DMS 273 treated with DMSO at 0.1 percent for 48 hours (cell line): ENCODE results near the gene AHSA1.
"Not testable (repeated sequence)": the region's sequence is repeated elsewhere in the genome, so short reads cannot be mapped to it uniquely, and the experiment has no call there.

Experiments used
- DNase-seq: peaks from one replicate; lab custom pipeline; 2025; lab: John Stamatoyannopoulos, UW

The AHSA1 gene

DNA sequence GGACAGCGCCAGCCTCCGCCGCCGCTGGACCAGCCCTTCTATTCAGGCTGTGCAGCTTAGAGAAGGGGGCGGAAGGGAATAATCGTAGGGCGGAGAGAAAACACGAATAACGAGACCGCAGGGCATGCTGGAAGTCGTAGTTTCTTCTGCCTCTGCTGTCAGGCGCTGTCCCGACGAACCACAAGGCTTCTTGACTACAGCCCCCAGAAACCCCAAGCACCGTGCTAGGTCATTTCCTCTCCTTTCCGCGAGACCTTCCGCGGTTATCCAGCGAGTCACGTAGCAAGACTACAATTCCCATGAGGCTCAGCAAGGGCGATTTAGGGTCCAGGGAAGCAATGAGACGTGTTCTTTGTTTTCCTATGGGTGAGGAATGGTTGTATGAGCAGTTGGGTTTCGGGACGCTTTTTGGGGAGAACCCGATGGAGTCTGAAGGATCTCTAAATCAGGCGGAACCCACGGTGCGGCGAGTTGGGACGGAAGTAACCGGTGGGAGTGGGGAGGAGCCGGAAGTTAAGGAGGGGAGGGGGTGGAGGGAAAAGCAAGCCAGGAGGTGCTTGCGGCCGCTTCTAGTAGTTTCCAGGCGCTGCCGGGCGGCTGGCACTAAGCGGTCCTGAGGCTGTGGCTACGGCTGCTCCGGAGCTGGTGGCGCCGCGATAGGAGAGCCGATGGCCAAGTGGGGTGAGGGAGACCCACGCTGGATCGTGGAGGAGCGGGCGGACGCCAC lies at the start of gene AHSA1, which contains the start of gene VIPAS39:
Gene AHSA1 (plus strand): TSS at position 572 of the 727 bp plus-strand sequence. CDS start 97 bp downstream, at position 669.
Gene VIPAS39 (minus strand): TSS at position 80 of the 727 bp plus-strand sequence. CDS start 3,499 bp downstream, outside the sequence.
- DNase-seq, result peak; percentile 98

DNA sequence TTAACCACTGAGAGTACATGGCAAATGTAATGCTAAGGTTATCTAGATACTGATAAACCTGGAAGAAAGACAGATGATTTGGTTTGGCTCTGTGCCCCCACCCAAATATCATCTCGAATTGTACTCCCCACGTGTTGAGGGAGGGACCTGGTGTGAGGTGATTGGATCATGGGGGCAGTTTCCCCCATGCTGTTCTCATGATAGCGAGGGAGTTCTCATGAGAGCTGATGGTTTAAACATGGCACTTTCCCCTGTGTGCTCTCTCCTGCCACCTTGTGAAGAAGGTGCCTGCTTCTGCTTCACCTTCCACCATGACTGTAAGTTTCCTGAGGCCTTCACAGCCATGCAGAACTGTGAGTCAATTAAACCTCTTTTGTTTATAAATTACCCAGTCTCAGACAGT lies 48.8 kb upstream of the AHSA1 start:
- DNase-seq, result peak; percentile 16

DNA sequence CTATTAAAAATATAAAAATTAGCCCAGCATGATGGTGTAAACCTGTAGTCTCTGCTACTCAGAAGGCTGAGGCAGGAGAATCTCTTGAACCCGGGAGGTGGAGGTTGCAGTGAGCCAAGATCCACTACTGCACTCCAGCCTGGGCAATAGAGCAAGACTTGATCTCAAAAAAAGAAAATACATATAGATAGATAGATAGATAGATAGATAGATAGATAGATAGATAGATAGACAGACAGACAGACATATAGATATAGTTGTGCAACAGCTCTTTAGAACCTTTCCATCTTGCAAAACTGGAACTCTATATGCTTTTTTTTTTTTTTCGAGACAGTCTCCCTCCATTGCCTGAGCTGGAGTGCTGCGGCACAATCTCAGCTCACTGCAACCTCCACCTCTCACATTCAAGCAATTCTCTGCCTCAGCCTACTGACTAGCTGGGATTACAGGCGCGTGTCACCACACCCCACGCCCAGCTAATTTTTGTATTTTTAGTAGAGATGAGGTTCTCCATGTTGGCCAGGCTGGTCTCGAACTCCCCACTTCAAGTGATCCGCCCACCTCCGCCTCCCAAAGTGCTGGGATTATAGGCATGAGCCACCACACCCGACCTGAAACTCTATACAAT lies 42.4 kb upstream of the AHSA1 start:
- not testable (repeated sequence) for DNase-seq

DNA sequence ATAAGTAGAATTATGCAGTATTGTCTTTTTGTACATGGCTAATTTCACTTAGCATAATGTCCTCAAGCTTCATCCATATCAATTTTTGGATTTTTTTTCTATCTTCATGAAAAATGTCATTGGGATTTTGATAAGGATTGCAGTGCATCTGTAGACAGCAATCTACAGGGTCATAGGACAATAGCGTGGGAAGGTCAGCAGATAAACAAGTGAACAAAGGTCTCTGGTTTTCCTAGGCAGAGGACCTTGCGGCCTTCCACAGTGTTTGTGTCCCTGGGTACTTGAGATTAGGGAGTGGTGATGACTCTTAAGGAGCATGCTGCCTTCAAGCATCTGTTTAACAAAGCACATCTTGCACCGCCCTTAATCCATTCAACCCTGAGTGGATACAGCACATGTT lies 41.8 kb upstream of the AHSA1 start:
- not testable (repeated sequence) for DNase-seq

GRCh38 chr14:77416836-77417235 lies 41.1 kb upstream of the AHSA1 start:
- no peak for DNase-seq

DNA sequence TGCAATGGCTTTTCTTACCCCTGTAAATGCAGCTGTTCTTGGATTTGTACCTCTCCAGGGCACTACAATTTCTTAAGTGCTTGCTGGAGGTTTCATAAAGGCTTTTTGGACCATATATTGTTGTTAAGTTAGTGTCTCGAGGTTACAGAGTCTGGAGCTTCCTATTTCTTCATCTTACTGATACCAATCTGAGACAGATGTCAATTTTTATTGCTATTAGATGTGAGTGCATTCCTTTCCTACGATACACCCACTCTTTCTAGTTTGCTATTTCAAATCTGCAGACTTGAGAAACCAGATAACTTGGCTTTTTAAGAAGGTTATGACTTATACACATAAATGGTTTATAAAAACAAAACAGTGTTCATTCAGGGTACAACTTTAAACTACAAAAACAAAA lies 36.7 kb upstream of the AHSA1 start:
- DNase-seq, result no peak

DNA sequence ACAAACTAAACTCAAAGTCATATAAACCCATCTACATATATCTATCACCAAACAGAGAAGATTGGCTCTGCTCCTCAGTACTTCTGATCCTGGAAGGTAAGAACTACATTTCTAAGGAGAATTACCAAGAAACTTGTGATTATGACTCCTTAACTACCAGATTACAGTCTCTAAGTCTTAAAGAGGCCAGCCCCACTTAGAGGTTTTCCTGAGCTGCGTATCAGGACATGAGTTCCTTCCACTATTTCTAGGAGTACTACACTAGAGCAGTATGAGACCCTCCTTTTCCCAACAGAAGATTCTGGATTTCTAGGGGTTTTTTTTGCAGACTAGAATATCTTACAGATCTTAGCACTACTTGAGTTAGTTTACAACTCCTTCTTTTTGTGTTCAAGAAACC lies 34.5 kb upstream of the AHSA1 start, which contains the start of gene NOXRED1:
Gene NOXRED1 (minus strand): TSS at position 101 of the 400 bp plus-strand sequence. CDS start 634 bp downstream, outside the sequence.
- DNase-seq, result no peak

- DNase-seq, result no peak
These were observed 33.0 kb upstream of the AHSA1 start for GRCh38 chr14:77424862-77425261.

- no peak for DNase-seq
These were observed 31.5 kb upstream of the AHSA1 start for GRCh38 chr14:77426396-77426795.

- no peak for DNase-seq
These were observed 21.9 kb upstream of the AHSA1 start for GRCh38 chr14:77436042-77436441.

DNA sequence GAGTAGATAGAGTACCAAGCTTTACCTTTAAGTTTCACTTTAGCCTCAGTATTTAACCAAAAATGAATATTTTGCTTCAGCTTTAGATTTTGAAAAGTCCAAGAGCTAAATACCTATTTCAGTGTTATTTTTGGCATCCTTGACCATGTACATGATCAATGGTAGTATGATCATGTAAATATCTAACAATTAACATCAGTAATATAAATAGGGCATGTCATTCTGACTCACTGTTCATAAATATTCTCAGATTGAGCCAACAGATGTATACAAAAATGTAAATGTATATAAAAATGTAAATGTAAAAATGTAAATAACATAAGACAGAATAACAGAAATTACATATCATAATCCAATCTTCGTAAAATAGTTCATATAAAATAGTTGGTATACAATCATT lies 19.3 kb upstream of the AHSA1 start:
- no peak for DNase-seq

GRCh38 chr14:77439861-77440260 lies 18.0 kb upstream of the AHSA1 start:
- no peak for DNase-seq

- no peak for DNase-seq
These were observed 15.7 kb upstream of the AHSA1 start for GRCh38 chr14:77442196-77442595.

DNA sequence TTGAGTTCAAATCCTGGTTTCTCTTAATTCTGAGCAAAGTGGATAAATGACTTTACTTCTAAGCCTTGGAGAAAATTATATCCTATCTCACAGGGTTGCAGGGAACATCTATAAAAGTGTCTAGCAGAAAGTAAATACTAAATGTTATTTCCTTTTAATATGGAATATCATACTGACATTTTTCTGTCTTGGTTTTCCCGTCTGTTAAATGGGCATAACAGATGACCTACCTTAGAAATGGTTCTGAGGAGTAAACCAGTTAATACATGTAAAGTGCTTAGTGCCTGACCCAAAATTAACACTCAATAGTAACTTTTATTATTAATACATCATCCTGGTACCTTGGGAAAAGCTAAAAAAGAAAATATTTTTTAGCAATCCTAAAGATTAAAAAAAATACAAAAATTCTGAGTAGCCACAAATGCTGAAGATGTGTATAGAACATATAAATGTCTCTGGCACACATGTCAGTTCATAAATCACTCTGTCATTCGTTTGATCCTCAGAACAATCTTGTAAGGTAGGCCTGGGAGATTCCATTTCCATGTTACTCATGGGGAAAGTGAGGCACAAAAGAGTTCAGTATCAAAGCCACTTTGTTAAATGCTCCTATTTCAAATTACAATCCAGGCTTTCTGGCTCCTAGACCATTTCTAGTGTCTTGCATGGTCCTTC lies 1.8 kb upstream of the AHSA1 start:
- no peak for DNase-seq

DNA sequence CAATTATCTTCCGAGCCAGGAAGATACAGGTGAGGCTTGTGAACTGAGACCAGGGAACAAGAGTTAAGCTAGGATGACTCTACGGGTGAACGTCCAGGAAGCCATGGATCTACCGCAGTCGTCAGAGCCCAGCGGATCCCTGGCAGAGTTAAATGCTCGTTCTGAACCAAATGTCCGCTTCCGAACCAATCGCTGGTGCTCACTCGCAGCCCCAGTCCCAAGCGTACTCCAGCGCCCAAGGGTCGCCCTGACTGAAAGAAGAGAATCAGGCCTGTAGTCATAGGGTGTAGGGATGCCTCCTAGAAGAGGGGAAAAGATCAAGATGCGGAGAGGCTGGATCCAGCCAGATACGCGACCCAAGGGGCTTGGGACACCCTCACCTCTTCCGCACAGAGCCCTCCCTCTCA lies 775 bp upstream of the AHSA1 start:
- DNase-seq, result no peak

- DNase-seq, result no peak
These were observed 507 bp downstream of the AHSA1 start for GRCh38 chr14:77458249-77458950.

- DNase-seq, result peak; percentile 41
These were observed 1.3 kb downstream of the AHSA1 start for GRCh38 chr14:77459072-77459723.

DNA sequence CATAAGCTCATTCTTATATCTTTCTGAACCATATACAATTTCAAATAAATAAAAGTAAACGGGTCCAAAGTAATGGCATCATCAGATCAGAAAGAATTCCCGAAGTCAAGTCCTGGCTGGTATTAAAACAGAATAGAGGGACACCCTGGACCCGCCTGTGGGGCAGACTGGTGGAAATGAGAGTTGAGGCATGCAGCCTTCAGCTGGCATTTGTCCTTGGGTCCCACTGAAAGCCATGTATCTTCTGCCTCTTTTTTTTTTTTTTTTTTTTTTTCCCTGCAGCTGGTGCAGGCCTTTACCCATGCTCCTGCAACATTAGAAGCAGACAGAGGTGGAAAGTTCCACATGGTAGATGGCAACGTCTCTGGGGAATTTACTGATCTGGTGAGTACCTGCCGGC lies 9.9 kb downstream of the AHSA1 start:
- no peak for DNase-seq

GRCh38 chr14:77469067-77469505 lies 11.2 kb downstream of the AHSA1 start:
- no peak for DNase-seq

GRCh38 chr14:77469539-77469938 lies 11.6 kb downstream of the AHSA1 start:
- DNase-seq, result no peak

DNA sequence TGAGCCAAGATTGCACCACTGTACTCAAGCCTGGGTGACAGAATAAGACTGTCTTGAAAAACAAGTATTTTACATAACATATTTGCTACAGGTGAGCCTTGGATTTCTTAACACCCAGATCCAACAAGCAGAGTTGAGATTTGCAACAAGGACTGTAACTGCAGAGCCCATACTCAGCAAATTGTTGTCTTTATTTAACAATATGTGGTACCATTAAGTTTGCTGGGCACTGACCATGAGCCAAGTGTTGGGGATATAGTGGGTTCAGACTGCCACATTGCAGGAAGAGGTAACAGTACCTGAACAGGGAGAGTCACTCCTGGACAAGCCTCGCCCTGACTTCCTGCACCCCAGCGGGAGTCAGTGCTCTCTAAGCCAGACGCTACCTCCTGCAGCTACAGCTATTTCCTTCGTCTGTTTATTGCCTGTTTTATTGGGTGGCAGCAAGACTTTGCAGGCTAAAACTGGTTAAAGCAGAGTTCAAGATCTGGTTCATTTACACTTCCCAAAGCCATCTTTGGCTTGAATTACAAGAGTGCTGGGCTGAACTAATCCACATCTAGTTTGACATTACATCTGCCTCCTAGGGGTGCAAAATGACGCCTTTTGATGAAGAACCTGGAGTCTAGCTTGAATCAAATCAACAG lies 12.5 kb downstream of the AHSA1 start:
- DNase-seq, result no peak
